Body of pancreas (tissue), 4 donors: ENCODE measurements around the gene MOCS1.

ENCODE experiments used
- POLR2A ChIP-seq, 3 donors: fragments of 450-650 bp; IDR thresholded peaks; one replicate each; pipeline ENCODE4 v1.6.1; 2016; ENCODE audit warnings: antibody characterized with exemption in 3 of 3, mild to moderate bottlenecking in 2 of 3
- TF ChIP-seq, protein P1 (sequence below), 7 experiments: fragments of 450-650 bp in 4 of 7; fragments of 200-600 bp in 3 of 7; sonication (generic) in 3 of 7; IDR thresholded peaks; one replicate each; pipeline ENCODE4 v1.5.1; 2016 to 2019; ENCODE audit warnings: antibody characterized with exemption in 7 of 7

- TF ChIP-seq POLR2A (IDR thresholded peaks at IDR 0.05): no peak
- TF ChIP-seq, protein P1, sequence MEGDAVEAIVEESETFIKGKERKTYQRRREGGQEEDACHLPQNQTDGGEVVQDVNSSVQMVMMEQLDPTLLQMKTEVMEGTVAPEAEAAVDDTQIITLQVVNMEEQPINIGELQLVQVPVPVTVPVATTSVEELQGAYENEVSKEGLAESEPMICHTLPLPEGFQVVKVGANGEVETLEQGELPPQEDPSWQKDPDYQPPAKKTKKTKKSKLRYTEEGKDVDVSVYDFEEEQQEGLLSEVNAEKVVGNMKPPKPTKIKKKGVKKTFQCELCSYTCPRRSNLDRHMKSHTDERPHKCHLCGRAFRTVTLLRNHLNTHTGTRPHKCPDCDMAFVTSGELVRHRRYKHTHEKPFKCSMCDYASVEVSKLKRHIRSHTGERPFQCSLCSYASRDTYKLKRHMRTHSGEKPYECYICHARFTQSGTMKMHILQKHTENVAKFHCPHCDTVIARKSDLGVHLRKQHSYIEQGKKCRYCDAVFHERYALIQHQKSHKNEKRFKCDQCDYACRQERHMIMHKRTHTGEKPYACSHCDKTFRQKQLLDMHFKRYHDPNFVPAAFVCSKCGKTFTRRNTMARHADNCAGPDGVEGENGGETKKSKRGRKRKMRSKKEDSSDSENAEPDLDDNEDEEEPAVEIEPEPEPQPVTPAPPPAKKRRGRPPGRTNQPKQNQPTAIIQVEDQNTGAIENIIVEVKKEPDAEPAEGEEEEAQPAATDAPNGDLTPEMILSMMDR (IDR thresholded peaks at IDR 0.05): no peak
These were observed 16.3 kb downstream of the MOCS1 start for GRCh38 chr6:39917981-39918380.
